NB4 (cell line): ENCODE measurements around the gene FCAMR.

Experiments
- DNase-seq: peaks from one replicate; pipeline ENCODE4 v3.0.0; 2010; ENCODE audit warnings: low read depth
- H3K4me3 ChIP-seq: one replicate; pipeline ENCODE4 v1.5.1; 2011; ENCODE audit warnings: mild to moderate bottlenecking, low read depth, low read length, moderate library complexity
- CTCF ChIP-seq: IDR thresholded peaks from one replicate; pipeline ENCODE4 v1.5.1; 2012; ENCODE audit warnings: low read depth, low read length
- MYC ChIP-seq: IDR thresholded peaks from 2 replicates; pipeline ENCODE4 v1.6.1; 2011; ENCODE audit warnings: low read depth, low read length
- POLR2A ChIP-seq: IDR thresholded peaks from 2 replicates; pipeline ENCODE4 v1.6.1; 2011; ENCODE audit warnings: mild to moderate bottlenecking; ENCODE audit not compliant: insufficient read length; ENCODE audit errors: extremely low read depth
- TF ChIP-seq, protein P1 (sequence below): IDR thresholded peaks from 2 replicates; pipeline ENCODE4 v1.6.1; 2011; ENCODE audit warnings: low read depth, low read length

The FCAMR gene

GRCh38 chr1:206911064-206911663, 59.1 kb downstream of the FCAMR start:
- TF ChIP-seq CTCF (peak; percentile 67), MYC (no peak), POLR2A (no peak)
- TF ChIP-seq, protein P1, sequence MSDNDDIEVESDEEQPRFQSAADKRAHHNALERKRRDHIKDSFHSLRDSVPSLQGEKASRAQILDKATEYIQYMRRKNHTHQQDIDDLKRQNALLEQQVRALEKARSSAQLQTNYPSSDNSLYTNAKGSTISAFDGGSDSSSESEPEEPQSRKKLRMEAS = no peak
- no peak overlapping the region for H3K4me3 ChIP-seq
- peak; percentile 57 for DNase-seq

DNA sequence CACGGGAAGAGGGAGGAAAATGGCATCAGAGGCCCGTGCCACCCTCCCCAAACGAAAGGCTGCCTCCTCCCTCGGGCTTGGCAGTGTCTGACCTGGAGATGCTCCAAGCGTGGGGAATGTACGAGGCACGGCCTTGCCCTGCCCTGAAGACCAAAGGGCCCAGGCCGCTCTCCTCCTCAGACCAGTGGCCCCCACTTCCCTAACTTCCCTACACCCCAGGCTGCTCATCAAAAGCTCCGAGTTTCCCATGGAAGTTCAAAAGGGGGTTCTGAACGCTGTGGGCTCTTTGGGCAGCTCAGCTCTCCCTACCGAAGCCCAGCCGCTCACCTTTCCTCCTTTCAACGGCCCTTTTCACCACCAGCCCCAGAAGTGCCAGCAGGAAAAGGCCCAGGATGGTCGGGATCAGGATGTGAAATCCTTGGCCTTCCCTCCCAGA, 60.4 kb downstream of the FCAMR start:
- DNase-seq = no peak
- no peak overlapping the region for H3K4me3 ChIP-seq
- no peak for TF ChIP-seq CTCF
- TF ChIP-seq, protein P1 = no peak
- no peak for TF ChIP-seq MYC
- no peak for TF ChIP-seq POLR2A

DNA sequence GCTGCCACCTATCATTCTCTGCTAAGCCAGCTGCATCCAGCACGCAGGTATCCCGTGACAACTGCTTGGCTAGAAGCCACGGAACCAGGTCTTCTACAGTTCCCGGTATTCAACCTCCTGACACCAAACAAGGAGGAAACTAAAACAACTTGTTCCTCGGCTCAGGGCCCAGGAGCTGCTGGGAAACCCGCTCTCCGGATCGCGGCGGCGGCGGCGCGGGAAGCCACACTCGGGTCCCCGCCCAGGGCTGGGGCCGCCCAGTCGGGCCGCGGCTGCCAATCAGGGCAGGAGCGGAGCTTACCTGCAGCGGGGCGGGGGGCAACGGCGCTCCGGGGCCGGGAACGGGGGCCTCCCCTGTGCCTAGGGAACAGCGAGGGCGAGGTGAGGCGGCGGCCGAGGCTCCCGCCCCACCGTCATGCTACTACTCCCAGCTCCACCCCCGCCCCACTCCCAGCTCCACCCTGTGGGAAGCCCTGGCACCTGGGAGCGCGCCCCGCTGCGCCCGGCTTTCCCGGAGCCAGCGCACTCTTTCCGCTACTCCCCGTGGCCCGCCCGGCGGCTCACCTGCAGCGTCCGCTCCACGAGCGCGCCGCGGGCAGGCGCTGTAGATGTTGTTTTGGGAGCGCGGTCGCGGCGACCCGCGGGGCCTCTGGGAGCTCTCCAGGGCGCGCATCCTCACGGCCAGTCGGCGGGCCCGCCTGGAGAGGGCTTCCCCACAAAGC, 60.9 kb downstream of the FCAMR start:
- DNase-seq = no peak
- no peak overlapping the region for H3K4me3 ChIP-seq
- TF ChIP-seq, protein P1 = no peak
- TF ChIP-seq MYC (no peak), POLR2A (no peak), CTCF (no peak)

- no peak for DNase-seq
- H3K4me3 ChIP-seq = no peak overlapping the region
- TF ChIP-seq MYC = no peak
- no peak for TF ChIP-seq CTCF
- TF ChIP-seq POLR2A = no peak
- TF ChIP-seq, protein P1 = no peak
Observed at GRCh38 chr1:206908038-206908437, 62.2 kb downstream of the FCAMR start.
